GM21619 (cell line): ENCODE results near the gene SLC43A1.
"Not testable (repeated sequence)": the region's sequence is repeated elsewhere in the genome, so short reads cannot be mapped to it uniquely, and the experiment has no call there.

ENCODE experiments used
- ATAC-seq: cut with Tn5 transposase; IDR thresholded peaks from one replicate; pipeline ENCODE4 v1.9.1; 2021; ENCODE audit not compliant: unreplicated experiment

SLC43A1 gene

DNA sequence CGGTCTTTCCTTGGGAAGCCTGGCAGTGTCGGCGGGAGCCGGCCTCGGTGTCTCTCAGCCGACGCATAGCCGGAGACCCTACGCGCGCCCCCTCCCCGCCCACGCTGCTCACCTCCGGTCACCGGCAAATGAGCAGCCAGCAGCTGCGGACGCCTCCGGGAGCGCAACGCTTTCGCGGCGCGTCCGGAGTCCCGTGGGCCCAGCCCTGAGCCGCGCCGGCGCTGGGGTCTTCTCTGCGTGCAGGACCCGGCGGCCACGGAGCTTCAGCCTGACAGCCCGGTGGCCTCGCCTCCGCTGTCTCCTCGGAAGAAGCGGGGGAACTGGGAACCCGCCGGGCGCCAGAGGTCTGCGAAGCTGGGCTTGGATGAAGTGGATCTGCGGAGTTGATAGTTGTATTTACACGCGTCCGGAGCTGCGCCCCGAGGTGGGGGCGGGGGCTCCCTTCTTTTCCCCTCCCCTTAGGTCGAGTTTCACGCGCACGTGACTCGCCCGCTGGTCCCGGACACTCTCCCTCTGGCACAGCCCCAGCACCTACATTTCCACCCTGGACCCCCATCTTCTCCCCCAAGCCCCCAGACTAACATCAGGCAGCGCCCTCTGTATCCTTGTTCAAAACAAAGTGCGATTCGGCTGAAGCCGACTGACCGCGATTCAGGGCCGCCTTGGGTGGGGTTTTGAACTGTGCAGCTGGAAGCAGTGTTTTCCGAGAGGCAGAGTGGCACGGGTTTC lies at the start of gene SLC43A1:
TSS of gene SLC43A1 (minus strand) at position 371 of the 729 bp plus-strand sequence. CDS start 1,591 bp downstream, outside the sequence.
- peak; percentile 44 for ATAC-seq

- ATAC-seq = no peak
These were observed 47.1 kb upstream of the SLC43A1 start for GRCh38 chr11:57562596-57562995.

- no peak for ATAC-seq
These were observed 44.6 kb upstream of the SLC43A1 start for GRCh38 chr11:57560146-57560545.

DNA sequence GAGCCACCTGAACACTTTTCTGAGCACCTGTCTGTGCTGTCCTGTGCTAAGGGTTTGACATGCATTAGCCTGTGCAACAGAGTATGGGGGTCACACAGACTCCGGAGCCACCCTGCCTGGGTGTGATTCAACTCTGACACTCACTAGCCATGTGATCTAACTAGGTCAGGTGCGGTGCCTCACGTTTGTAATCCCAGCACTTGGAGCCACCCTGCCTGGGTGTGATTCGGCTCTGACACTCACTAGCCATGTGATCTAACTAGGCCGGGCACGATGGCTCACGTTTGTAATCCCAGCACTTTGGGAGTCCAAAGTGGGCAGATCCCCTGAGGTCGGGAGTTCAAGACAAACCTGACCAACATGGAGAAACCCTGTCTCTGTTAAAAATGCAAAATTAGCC lies 40.5 kb upstream of the SLC43A1 start:
- no peak for ATAC-seq

- ATAC-seq = no peak
These were observed 39.9 kb upstream of the SLC43A1 start for GRCh38 chr11:57555393-57555792.

DNA sequence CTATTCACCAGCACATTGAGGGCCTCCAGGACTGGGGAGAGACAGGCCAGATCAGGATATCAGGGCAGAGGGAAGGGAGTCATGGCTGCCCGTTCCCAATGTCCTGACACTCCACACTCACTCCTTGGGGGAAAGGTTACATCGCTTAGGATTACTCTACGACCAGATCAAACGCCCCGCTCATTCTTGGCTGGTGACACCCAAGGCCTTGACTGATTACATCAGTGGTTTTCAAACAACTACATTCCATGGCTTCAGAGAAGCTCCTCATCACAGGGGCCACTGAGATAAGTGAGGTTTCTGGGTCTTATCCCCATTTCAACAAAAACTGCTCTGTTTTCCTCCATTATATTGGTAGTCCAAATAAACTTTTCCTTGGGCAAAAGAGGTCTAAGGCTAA lies 37.0 kb upstream of the SLC43A1 start:
- no peak for ATAC-seq

DNA sequence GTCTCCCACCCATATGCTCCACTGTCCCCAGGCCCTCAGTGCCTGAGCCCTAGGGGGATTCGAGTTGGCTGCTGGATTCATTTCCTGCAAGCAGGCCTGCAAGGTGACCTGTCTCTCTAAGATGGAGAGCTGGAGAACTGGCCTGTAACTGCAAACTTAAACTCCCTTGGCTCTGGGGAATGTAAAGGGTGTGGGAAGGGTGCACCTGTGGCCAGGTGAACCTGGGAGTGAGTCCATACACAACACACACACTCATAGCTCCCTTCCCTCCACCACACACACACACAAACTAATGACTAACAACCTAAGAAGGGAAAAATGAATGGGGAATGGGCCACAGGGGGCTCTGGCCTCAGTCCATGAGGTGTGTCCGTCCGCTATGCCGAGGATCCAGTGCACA lies 36.4 kb upstream of the SLC43A1 start:
- no peak for ATAC-seq

- ATAC-seq = no peak
These were observed 34.5 kb upstream of the SLC43A1 start for GRCh38 chr11:57549983-57550382.

GRCh38 chr11:57547854-57548377 lies 32.4 kb upstream of the SLC43A1 start:
- peak; percentile 94 for ATAC-seq

DNA sequence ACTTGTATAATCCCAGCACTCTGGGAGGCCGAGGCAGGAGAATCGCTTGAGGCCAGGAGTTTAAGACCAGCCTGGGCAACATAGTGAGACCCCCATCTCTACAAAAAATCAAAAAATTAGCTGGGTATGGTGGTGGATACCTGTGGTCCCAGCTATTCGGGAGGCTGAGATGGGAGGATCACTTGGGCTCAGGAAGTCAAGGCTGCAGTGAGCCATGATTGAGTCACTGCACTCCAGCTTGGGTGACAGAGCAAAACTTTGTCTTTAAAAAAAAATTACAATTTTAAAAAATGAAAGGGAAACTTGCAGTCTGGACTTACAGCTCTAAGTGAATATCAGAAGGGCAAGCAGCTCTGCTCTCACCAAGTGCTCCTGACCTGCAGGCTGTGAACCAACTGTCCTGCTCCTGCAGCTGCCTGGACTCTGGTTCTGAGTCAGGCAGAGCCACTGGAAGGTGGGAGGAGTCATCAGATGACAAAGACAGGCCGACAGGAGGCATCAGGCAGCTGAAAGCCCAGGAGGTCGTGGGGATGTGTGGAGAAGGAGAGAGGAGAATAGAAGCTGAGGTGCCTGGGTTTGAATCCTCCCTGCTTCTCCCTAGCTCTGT lies 31.5 kb upstream of the SLC43A1 start:
- ATAC-seq = peak; percentile 44

DNA sequence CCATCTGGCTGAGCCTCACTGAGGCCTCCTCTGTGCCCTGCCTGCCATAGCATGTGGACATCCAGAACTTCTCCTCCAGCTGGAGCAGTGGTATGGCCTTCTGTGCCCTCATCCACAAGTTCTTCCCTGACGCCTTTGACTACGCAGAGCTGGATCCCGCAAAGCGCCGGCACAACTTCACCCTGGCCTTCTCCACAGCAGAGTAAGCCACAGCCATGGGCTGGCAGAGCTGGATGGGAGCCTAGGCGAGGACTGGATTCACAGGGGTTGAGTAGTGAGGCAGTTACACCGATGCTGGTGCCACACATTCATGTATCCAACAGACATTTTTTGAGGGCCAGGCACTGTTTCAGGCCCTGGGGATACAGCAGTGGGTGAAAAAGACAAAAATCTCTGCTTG lies 30.9 kb upstream of the SLC43A1 start:
- no peak for ATAC-seq

DNA sequence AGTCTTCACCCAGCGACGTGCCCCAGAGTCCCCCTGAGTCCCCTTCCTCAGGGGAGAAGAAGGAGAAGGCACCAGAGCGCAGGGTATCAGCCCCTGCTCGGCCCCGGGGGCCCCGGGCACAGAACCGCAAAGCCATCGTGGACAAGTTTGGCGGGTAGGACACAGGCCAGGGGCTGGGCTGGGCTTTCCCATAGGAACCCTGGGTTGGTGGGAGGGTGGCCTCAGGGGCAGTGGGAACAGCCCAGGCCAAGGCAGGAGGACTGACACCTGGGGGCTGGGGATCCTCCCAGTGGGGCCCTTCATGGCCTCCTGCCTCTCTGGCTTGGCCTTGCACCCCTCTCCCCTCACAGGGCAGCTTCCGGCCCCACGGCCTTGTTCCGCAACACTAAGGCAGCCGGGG lies 30.4 kb upstream of the SLC43A1 start:
- ATAC-seq = no peak

DNA sequence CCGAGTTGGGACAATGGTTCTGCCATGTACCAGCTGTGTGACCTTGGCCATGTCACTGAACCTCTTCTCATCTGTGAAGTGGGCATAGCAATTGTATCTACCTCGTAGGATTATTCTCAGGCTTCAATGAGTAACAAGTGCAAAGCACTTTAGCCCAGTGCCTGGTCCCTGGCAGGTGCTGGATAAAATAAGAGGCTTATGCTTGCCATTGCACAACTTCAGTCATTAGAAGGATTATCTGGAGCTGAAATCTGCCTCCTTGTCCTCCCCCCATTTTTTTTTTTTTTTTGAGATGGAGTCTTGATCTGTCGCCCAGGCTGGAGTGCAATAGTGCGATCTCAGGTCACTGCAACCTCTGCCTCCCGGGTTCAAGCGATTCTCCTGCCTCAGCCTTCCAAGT lies 29.1 kb upstream of the SLC43A1 start:
- ATAC-seq = no peak

DNA sequence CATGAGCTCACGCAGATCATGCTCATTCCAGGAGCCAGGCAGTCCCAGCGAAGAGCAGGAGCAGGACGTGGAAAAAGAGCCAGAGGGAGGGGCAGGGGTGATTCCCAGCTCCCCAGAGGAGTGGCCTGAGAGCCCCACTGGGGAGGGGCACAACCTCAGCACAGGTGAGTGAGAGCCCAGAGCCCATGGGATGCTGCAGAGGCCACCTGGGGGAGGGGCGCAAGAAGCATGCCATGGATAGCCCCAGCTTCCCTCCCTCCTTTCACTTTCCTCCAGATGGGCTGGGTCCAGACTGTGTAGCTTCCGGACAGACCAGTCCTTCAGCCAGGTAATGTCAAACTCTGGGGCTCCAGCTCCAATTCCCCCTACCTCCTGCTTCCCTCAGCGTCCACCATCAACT lies 28.1 kb upstream of the SLC43A1 start:
- ATAC-seq = no peak

GRCh38 chr11:57542582-57542981 lies 27.1 kb upstream of the SLC43A1 start:
- no peak for ATAC-seq

GRCh38 chr11:57541169-57541568 lies 25.7 kb upstream of the SLC43A1 start:
- no peak for ATAC-seq

GRCh38 chr11:57539342-57539741 lies 23.8 kb upstream of the SLC43A1 start:
- no peak for ATAC-seq

GRCh38 chr11:57536947-57537619 lies 21.6 kb upstream of the SLC43A1 start, which contains the start of gene SMTNL1:
Gene SMTNL1 (plus strand): TSS chr11:57537595. CDS start chr11:57542643, 5,048 bp downstream.
- ATAC-seq = no peak

DNA sequence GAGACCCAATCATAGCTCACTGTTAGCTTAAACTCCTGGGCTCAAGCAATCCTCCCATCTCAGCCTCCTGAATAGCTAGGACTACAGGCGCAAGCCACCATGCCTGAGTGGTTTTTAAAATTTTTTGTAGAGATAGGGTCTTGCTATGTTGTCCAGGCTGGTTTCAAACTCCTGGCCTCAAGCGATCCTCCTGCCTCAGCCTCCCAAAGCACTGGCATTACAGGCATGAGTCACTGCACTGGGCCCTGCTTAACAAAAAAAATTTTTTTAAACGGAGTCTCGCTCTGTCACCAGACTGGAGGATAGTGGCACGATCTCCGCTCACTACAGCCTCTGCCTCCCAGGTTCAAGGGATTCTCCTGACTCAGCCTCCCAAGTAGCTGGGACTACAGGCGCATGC lies 18.9 kb upstream of the SLC43A1 start:
- ATAC-seq = not testable (repeated sequence)

DNA sequence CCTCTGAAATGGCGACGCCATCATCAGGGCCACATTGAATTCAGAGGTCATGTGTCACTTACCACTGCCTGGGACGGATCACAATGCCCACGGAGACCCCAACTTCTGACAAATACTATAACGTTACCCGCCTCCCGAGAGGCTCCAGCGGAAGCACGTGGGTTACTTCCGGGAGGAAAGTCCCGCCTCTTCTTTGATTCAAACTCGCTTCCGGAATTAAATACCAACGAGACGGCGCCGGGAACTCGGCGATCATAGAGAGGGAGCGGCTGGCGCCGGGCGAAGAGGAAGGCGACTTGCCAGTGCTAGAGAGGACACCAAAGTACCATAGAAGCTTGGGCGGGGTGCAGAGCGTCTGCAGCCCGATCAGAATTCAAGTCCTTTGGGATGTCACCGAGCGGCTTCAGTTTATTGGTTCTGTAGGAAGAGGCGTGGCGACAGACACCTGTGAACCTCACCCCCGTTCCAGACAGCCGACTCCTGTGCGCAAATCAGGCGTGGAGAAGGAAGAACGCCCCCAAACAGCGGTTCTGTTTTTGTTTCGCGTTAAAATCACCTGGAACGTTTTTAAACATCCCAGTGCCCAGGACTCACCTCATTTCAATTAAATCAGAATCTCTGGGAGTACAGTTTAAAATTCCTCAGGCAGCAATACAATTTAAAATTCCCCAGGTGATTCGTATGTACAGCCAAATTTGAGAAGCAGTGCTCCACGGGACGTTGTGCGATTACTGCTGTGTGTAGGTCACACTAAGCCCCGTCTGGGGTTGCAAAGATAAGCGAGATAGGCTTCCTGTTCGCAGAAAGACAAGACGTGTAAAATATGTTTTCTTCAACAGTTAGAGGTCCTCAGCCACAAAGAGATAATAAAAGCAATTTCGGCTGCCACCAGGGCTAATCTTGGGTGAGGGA lies 15.3 kb upstream of the SLC43A1 start, which contains the start of gene TIMM10:
TSS of gene TIMM10 (minus strand) at position 159 of the 912 bp plus-strand sequence. CDS start 565 bp downstream, outside the sequence.
- ATAC-seq = peak; percentile 99

DNA sequence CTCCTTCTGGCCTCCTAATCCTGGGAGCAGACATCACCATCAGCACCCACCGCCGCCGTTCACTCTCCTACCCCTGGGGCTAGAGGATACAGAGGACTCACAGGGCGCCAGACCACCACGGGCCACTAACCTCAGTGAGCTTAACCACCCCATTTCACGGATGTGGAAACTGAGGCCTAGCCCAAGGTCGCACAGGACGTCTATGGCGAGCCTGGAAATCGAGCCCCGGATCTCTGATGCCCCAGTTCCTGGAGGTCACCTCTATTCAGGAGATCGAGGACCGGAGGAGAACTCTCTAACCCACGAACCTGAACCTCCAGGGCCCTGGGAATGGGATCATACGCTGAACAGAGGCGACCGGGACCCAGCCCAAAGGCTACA lies 14.7 kb upstream of the SLC43A1 start:
- ATAC-seq = no peak
